ENCODE measurements around the gene MAP3K5. TPM values are rescaled to one million over a fixed set of nuclear protein-coding genes. Genes with fewer than 3 reads are reported as not detected.
"Not testable (repeated sequence)": the region's sequence is repeated elsewhere in the genome, so short reads cannot be mapped to it uniquely, and the experiment has no call there.

MAP3K5 gene
- total RNA-seq, result 21.6 and 21.7 TPM in 2 replicates

GRCh38 chr6:136792410-136793262, at the start of gene MAP3K5:
Gene MAP3K5, minus strand, starts transcription at chr6:136792477. Its CDS starts 320 bp downstream, at chr6:136792157.
- peak; percentile 64 for DNase-seq (ENCODE audit: low read depth)

GRCh38 chr6:136840276-136841001, 48.2 kb upstream of the MAP3K5 start:
- no peak for DNase-seq (ENCODE audit: low read depth)

DNA sequence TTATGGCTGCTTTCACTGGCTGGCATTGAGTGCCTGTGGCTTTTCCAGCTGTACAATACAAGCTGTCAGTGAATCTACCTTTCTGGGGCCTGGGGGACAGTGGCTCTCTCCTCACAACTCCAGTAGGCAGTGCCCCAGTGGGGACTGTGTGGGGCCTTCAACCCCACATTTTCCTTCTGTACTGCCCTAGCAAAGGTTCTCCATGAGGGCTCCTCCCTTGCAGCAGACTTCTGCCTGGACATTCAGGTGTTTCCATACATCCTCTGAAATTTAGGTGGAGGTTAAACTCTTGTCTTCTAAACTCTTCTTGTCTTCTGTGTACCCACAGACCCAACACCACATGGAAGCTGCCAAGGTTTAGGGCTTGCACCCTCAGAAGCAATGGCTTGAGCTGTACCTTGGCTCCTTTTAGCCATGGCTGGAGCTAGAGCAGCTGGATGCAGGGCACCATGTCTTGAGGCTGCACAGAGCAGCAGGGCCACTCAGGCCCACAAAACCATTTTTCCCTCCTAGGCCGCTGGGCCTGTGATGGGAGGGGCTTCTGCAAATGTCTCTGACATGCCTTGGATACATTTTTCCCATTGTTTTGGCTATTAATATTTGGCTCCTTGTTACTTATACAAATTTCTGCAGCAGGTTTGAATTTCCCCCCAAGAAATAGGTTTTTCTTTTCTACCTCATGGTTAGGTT, 39.7 kb upstream of the MAP3K5 start:
- DNase-seq (ENCODE audit: low read depth), result no peak

- DNase-seq (ENCODE audit: low read depth), result no peak
Observed at GRCh38 chr6:136826216-136826615, 33.9 kb upstream of the MAP3K5 start.

- DNase-seq (ENCODE audit: low read depth), result peak; percentile 2
Observed at GRCh38 chr6:136823128-136823660, 30.9 kb upstream of the MAP3K5 start.

DNA sequence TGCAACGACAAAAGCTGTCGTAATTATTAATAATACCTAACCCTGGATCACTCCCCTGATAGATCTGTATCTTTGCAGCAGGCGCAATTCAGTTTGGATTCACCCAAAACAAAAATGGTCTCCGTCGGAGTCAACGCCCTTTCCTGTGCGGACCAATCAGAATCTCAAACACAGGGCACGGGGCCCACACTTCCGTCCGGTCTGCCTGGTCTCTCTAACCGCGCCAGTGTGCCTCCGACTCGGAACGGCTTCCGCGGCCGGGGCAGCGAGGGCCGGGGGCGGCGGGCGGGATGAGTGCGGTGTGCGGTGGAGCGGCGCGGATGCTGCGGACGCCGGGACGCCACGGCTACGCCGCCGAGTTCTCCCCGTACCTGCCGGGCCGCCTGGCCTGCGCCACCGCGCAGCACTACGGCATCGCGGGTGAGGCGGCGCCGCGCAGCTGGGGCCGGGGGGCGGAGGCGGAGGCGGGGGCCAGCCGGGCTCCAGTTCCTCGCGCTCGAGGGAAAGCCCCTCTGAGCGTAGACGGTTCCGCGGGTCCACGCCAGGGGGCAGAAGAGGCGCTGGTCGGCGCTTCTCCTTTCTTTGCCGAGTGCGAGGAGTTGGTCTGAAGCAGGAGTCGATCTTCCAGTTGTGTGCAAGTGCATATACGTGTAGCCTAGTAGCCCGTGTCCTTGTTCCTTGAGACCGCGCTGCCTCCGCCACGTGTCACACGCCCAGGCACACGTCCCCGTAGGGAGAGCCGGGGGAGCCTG, 30.3 kb upstream of the MAP3K5 start, which contains the start of gene PEX7:
Gene PEX7 (plus strand): TSS at position 217 of the 752 bp plus-strand sequence. CDS start 74 bp downstream, at position 291.
- peak; percentile 83 for DNase-seq (ENCODE audit: low read depth)

DNA sequence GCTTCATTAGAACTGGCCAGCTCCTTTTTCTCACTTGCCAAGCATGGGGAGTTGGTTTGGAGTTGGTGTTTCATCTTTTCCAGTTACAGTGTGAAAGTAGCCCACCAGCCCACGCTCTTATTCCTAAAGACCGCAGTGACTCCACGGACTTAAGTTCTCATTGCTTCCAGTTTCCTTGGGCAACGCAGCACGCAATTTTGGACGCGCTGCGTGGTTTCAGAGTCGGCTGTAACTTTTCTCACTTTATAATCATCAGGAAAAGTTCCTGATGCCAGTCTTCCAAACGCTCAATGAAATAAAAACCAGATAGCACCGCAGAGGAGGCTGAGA, 29.7 kb upstream of the MAP3K5 start:
- DNase-seq (ENCODE audit: low read depth), result no peak

- no peak for DNase-seq (ENCODE audit: low read depth)
Observed at GRCh38 chr6:136820561-136820960, 28.3 kb upstream of the MAP3K5 start.

DNA sequence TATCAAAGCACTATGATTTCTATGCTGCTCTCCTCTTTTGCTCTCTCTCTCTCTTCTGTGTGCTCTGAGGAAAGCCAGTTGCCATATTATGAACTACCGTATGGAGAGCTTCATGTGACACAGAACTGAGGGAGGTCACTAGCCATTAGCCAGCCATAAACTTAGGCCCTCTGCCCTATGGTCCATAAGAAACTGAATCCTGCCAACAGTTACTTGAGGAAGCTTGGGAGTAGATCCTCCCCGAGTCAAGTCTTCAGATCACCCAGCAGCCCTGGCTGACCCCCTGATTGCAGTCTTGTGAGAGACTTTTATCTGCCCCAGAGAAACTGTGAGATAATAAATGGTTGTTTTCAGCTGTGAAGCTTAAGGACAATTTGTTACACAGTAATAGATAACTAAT, 24.4 kb upstream of the MAP3K5 start:
- DNase-seq (ENCODE audit: low read depth), result no peak

- DNase-seq (ENCODE audit: low read depth), result not testable (repeated sequence)
Observed at GRCh38 chr6:136815608-136816007, 23.3 kb upstream of the MAP3K5 start.

DNA sequence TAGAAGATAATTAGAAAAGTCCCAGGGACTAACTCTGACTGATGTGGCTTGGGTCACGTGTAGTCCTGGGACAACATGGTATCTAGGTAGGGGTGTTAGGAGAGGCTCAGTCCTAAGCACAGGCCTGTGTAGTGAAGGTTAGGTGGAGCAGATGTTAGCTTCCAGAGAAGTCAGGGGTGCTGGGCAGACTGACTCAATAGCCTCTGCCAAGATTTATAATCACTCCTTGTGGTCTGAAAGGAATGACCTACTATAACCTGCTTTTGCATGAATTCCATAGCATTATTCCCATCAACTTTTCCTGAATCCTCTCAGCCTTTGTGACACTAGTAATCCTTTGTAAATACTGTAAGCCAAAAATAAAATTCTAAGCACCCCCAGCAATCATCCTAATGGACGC, 19.9 kb upstream of the MAP3K5 start:
- DNase-seq (ENCODE audit: low read depth), result no peak

DNA sequence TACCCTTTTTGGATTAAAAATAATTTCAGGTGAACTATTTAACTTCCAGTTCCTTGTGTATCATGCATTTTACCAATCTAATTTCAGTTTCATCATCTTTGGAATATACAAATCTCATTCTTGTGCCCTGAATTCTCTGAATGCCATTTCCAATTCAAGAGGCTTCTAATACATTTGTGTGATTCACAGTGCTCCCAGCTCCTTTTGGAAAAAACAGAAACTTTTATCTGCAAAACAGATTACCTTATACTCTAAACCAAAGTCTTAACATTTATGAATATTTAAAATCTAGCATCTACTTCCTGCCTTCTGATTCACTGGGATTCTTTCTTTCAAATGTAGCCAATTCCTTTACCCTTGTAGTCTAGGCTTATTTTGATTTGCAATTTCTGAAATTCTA, 19.0 kb upstream of the MAP3K5 start:
- DNase-seq (ENCODE audit: low read depth), result no peak

DNA sequence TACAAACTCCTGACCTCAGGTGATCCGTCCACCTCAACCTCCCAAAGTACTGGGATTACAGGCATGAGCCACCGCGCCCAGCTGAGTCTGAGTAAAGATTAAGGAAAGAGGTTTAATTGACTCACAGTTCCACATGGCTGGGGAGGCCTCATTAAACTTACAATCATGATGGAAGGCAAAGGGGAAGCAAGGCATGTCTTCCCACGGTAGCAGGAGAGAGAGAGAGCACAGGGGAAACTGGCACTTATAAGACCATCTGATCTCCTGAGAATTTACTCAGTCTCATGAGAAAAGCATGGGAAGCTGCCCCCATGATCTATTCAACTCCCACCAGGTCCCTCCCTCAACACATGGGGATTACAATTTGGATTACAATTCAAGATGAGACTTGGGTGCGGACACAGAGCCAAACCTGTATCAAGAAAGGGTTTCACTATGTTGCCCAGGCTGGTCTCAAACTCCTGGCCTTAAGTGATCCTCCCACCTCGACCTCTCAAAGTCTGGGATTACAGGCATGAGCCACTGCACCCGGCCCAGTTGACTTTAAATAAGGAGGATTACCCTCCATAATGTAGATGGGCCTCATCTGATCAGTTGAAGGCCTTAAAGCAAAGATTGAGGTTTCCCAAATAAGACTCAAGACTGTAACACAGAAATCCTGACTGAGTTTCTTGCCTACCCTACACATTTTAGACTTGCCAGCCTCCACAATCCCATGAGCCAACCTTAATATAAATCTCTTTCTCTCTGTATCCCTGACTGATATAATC, 17.0 kb upstream of the MAP3K5 start:
- no peak for DNase-seq (ENCODE audit: low read depth)

- DNase-seq (ENCODE audit: low read depth), result no peak
Observed at GRCh38 chr6:136803608-136804007, 11.3 kb upstream of the MAP3K5 start.

DNA sequence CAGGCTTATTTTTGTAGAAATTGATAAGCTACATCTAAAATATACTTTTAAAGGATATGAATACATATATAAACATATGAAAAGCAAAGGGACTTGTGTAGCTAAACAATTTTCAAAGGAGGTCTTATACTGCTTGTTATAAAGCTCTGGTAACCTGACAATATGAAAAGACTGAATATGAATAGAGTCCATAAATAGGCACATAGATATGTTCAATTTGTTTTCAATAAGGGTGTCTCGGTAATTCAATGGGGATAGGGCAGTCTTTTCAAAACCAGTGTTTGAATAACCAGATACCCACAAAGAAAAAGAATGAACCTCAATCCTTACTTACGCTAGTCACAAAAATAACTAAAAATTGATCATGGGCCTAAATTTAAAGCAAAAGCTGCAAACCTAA, 9.3 kb upstream of the MAP3K5 start:
- no peak for DNase-seq (ENCODE audit: low read depth)

GRCh38 chr6:136798044-136798443, 5.8 kb upstream of the MAP3K5 start:
- no peak for DNase-seq (ENCODE audit: low read depth)

- DNase-seq (ENCODE audit: low read depth), result no peak
Observed at GRCh38 chr6:136795996-136796395, 3.7 kb upstream of the MAP3K5 start.

DNA sequence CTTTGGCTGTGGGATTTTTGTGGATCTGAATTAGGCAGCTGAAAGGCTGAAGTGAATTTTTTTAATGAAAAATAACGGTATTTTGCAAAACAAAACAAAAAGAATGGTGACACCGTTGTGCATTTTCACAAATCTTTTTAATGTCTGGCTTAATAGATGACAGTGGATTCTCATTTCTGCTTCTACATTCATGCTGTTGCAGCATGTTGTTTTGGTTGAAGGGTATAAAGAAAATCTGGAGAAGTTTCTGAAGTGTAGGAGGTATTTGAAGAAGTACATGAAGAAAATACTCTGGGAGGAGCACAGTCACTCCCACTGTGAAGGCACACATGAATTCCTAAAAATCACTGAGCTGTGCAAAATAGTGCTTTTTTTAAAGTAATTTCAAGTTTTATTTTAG, 3.1 kb upstream of the MAP3K5 start:
- no peak for DNase-seq (ENCODE audit: low read depth)

GRCh38 chr6:136793363-136793762, 1.1 kb upstream of the MAP3K5 start:
- DNase-seq (ENCODE audit: low read depth), result no peak

DNA sequence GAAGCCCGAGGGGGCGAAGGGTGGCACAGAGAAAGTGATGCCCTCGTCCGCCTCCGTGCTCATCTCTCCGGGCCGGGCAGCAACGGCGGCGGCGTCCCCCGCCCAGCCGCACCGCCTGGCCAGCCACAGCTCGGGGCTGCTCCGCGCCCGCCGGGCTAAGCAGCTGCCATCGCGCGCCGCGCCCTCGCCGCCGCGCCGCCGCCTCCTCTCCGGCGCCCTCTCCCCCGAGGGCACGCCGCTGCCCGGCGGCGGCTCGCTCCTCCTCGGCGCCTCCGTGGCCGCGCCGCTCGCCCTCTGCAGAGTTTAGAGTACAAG, 225 bp downstream of the MAP3K5 start:
- DNase-seq (ENCODE audit: low read depth), result no peak

All from renal cortical epithelial cell (primary cell).